GM12878 (cell line): Measurements from ENCODE around the gene AGAP1. TPM values are rescaled to one million over a fixed set of nuclear protein-coding genes. Genes with fewer than 3 reads are reported as not detected.

Source experiments
- ATAC-seq: fragments of 200-7000 bp; cut with Tn5 transposase; 3 replicates; pipeline ENCODE4 v1.9.1; 2020; ENCODE audit warnings: mild to moderate bottlenecking, moderate library complexity
- BruUV-seq: library from RNA; stranded (reverse); fragments of 400-500 nt; replicated peaks from 2 replicates; lab custom pipeline; 2021; lab: Mats Ljungman, UMichigan
- CTCF ChIA-PET: fragments of 300-600 bp; sonication (Branson Sonifier 250); formaldehyde crosslinking; extraction: SDS; loops from one replicate; lab custom pipeline; 2021; ENCODE audit warnings: inconsistent platforms; lab: Yijun Ruan, JAX
- POLR2A ChIA-PET: fragments of 350-600 bp; formaldehyde crosslinking; extraction: SDS; loops from one replicate; lab custom pipeline; 2021; ENCODE audit warnings: inconsistent platforms; lab: Charles Lee
- RAD21 ChIA-PET: fragments of 300-600 bp; sonication (Branson Sonifier 250); formaldehyde crosslinking; loops from one replicate; lab custom pipeline; 2023; ENCODE audit warnings: antibody characterized with exemption; ENCODE audit not compliant: unreplicated experiment; lab: Charles Lee
- SMC1A ChIA-PET: fragments of 300-600 bp; sonication (Branson Sonifier 250); formaldehyde crosslinking; loops from one replicate; lab custom pipeline; 2023; ENCODE audit not compliant: unreplicated experiment, uncharacterized antibody; lab: Charles Lee
- DNase-seq: peaks from one replicate; pipeline ENCODE4 v3.0.0-alpha.2; 2011; ENCODE audit warnings: low read depth, low spot score
- FAIRE-seq: peaks from 3 replicates; lab custom pipeline; 2011; peaks lifted over from hg19 to GRCh38; lab: Jason Lieb, UNC
- H2AFZ ChIP-seq: 2 replicates; pipeline ENCODE4 v1.6.0; 2011; ENCODE audit warnings: low read depth, low read length, control low read depth; ENCODE audit not compliant: control insufficient read depth
- H3K27ac ChIP-seq: 2 replicates; pipeline ENCODE4 v1.5.1; 2011; ENCODE audit warnings: control low read depth; ENCODE audit not compliant: control insufficient read depth, insufficient read depth
- H3K27me3 ChIP-seq, 2 experiments: replicated peaks in 1 of 2; 2 replicates each; pipeline versions ENCODE4 v1.6.0 to v1.6.1; 2011; ENCODE audit warnings: low read length in 1 of 2; ENCODE audit not compliant: control insufficient read depth in 2 of 2, insufficient read depth in 2 of 2
- H3K36me3 ChIP-seq, 2 experiments: 2 replicates each; pipeline ENCODE4 v1.5.1; 2011; ENCODE audit warnings: low read length in 1 of 2; ENCODE audit not compliant: control insufficient read depth in 2 of 2, insufficient read depth in 2 of 2
- H3K4me1 ChIP-seq: 2 replicates; pipeline ENCODE4 v1.6.1; 2011; ENCODE audit warnings: mild to moderate bottlenecking, low read length, moderate library complexity, mixed read lengths; ENCODE audit not compliant: control insufficient read depth, insufficient read depth
- H3K4me2 ChIP-seq: 2 replicates; pipeline ENCODE4 v1.6.0; 2011; ENCODE audit warnings: control low read depth; ENCODE audit not compliant: control insufficient read depth, insufficient read depth
- H3K4me3 ChIP-seq: fragments of 200-600 bp; sonication (generic); 2 replicates; pipeline ENCODE4 v1.5.1; 2016
- H3K79me2 ChIP-seq: 2 replicates; pipeline ENCODE4 v1.6.0; 2011; ENCODE audit warnings: low read length; ENCODE audit not compliant: control insufficient read depth, insufficient read depth
- H3K9ac ChIP-seq: 2 replicates; pipeline ENCODE4 v1.8.0; 2011; ENCODE audit warnings: low read length, control low read depth, mixed read lengths; ENCODE audit not compliant: control insufficient read depth, insufficient read depth
- H3K9me3 ChIP-seq: replicated peaks from 3 replicates; pipeline ENCODE4 v1.5.1; 2011; ENCODE audit warnings: mild to moderate bottlenecking, low read length; ENCODE audit not compliant: control insufficient read depth, insufficient read depth
- H4K20me1 ChIP-seq: 2 replicates; pipeline ENCODE4 v1.6.0; 2011; ENCODE audit not compliant: control insufficient read depth, insufficient read depth
- CHD4 ChIP-seq: fragments of 200-600 bp; sonication (generic); IDR thresholded peaks from 2 replicates; pipeline ENCODE4 v1.6.1; 2016; ENCODE audit warnings: mild to moderate bottlenecking
- HDAC6 ChIP-seq: fragments of 200-600 bp; sonication (generic); IDR thresholded peaks from one replicate; pipeline ENCODE4 v1.8.0; 2017; ENCODE audit warnings: antibody characterized with exemption; ENCODE audit not compliant: unreplicated experiment
- MTA2 ChIP-seq: fragments of 450-650 bp; IDR thresholded peaks from 2 replicates; pipeline ENCODE4 v1.6.1; 2016; ENCODE audit warnings: low read depth, mild to moderate bottlenecking, moderate library complexity
- NBN ChIP-seq: fragments of 450-650 bp; IDR thresholded peaks from 2 replicates; pipeline ENCODE4 v1.6.1; 2016
- NR2C2 ChIP-seq: IDR thresholded peaks from 2 replicates; pipeline ENCODE4 v1.6.1; 2011; ENCODE audit warnings: borderline replicate concordance, low read depth; ENCODE audit not compliant: control insufficient read depth, insufficient read length
- PML ChIP-seq: IDR thresholded peaks from 2 replicates; pipeline ENCODE4 v1.6.1; 2012; ENCODE audit warnings: low read length, inconsistent platforms
- RB1 ChIP-seq: fragments of 450-650 bp; formaldehyde crosslinking; IDR thresholded peaks from 2 replicates; pipeline ENCODE4 v1.6.1; 2017; ENCODE audit warnings: mild to moderate bottlenecking, borderline replicate concordance
- TBL1XR1 ChIP-seq: IDR thresholded peaks from 2 replicates; pipeline ENCODE4 v1.6.1; 2012; ENCODE audit warnings: low read depth, low read length, improper control_type of control experiment
- ZBTB33 ChIP-seq: fragments of 450-650 bp; IDR thresholded peaks from 2 replicates; pipeline ENCODE4 v1.6.1; 2017; ENCODE audit warnings: mild to moderate bottlenecking
- ZNF384 ChIP-seq: IDR thresholded peaks from 2 replicates; pipeline ENCODE4 v1.6.1; 2012; ENCODE audit warnings: low read depth, mild to moderate bottlenecking, low read length, improper control_type of control experiment, borderline replicate concordance
- WGBS: methylation state at CpG from one replicate; pipeline ENCODE4 v1.1.6; 2016; ENCODE audit warnings: low lambda C conversion rate; ENCODE audit not compliant: insufficient replicate concordance, insufficient coverage; ENCODE audit errors: missing lambda C conversion rate; 5-methylcytosine and 5-hydroxymethylcytosine counted together
- in situ Hi-C: fragments of 300-500 bp; cut with MboI; formaldehyde crosslinking; loops from 9 replicates; pipeline ENCODE4 v1.14.3; 2018; ENCODE audit warnings: mixed read lengths
- intact Hi-C: fragments of 100-400 bp; cut with micrococcal nuclease; formaldehyde crosslinking; loops from one replicate; pipeline ENCODE4 v1.14.2; 2022; ENCODE audit not compliant: unreplicated experiment
- polyA plus RNA-seq, 11 experiments: library from polyadenylated mRNA; depleted of rRNA in 4 of 11; unstranded in 6 of 11; stranded (reverse) in 5 of 11; fragments of >200 nt; fragmentation: Nextera tagmentation in 4 of 11; fragmentation: Illumina TruSeq in 1 of 11; extraction: Ambion mirVana in 4 of 11; extraction: Trizol in 1 of 11; gene quantifications; 1 replicate in 1 of 11; 2 replicates in 10 of 11; pipeline versions ENCODE4 v1.2.1 to v1.2.3, GENCODE V29; 2011 to 2016; ENCODE audit warnings: inconsistent platforms in 2 of 11, missing spikeins in 2 of 11, low read depth in 1 of 11
- total RNA-seq, 4 experiments: library from RNA; depleted of rRNA in 3 of 4; stranded (reverse); fragments of >200 nt in 3 of 4; fragmentation: Illumina TruSeq in 1 of 4; extraction: Trizol in 1 of 4; gene quantifications; 2 replicates each; pipeline versions ENCODE4 v1.2.1 to v1.2.3, GENCODE V29; 2013 to 2021

Gene AGAP1
- total and polyA plus RNA-seq, 10 of the 15 experiments (the other 5 are each of a cell fraction or from before 2014, with no cell fraction given), result 0.05 to 0.15 (median 0.06) TPM; not detected in 7

GRCh38 chr2:236021499-236022057, 527.7 kb downstream of the AGAP1 start:
- no TSS peak for BruUV-seq
- TF ChIP-seq TBL1XR1, result no peak
- TF ChIP-seq NR2C2, result no peak
- TF ChIP-seq MTA2, result no peak
- TF ChIP-seq ZNF384, result no peak
- no peak for TF ChIP-seq PML
- no peak for TF ChIP-seq RB1
- TF ChIP-seq CHD4, result no peak
- TF ChIP-seq NBN, result no peak
- no peak for TF ChIP-seq ZBTB33
- no peak for TF ChIP-seq HDAC6

More at GRCh38 chr2:236021499-236022057, 527.7 kb downstream of the AGAP1 start:
- intact Hi-C loops (no loop called here), in situ Hi-C loops (no loop called here)
- CTCF ChIA-PET, result no interaction called here
- Histone ChIP-seq H3K27ac (no peak overlapping the region), H3K79me2 (no peaks in the 10 kb centered on the region), H3K27me3 (no peaks in the 10 kb centered on the region; a peak in 1 of 4 replicates), H4K20me1 (no peaks in the 10 kb centered on the region), H3K4me2 (no peak overlapping the region), H3K36me3 (no peaks in the 10 kb centered on the region), H3K4me3 (no peak overlapping the region), H2AFZ (no peak overlapping the region), H3K9me3 (no peaks in the 10 kb centered on the region), H3K4me1 (no peaks in the 10 kb centered on the region), H3K9ac (no peak overlapping the region)
- RAD21 ChIA-PET, result no interaction called here
- FAIRE-seq, result no peak
- no peak for DNase-seq
- WGBS, result 47% methylated on average over 14 of the region's 14 CpGs
- no peak for ATAC-seq
- SMC1A ChIA-PET, result no interaction called here
- POLR2A ChIA-PET, result no interaction called here
